Right lobe of liver (tissue), 6 donors: ENCODE data around the gene DPPA3. TPM values are rescaled to one million over a fixed set of nuclear protein-coding genes. Genes with fewer than 3 reads are reported as not detected.
"Not testable (repeated sequence)": the region's sequence is repeated elsewhere in the genome, so short reads cannot be mapped to it uniquely, and the experiment has no call there.

ENCODE experiments used
- ATAC-seq, 4 donors: fragments of 200-7000 bp; cut with Tn5 transposase; one replicate each; pipeline ENCODE4 v1.9.1; 2020; ENCODE audit warnings: mild to moderate bottlenecking in 4 of 4, moderate library complexity in 4 of 4
- DNase-seq, 3 donors: peaks; one replicate each; pipeline ENCODE4 v3.0.0-alpha.2; 2020
- H3K27ac ChIP-seq, 3 donors: fragments of 200-600 bp; one replicate each; pipeline ENCODE4 v1.8.0; 2022
- H3K27me3 ChIP-seq, 2 donors: fragments of 200-600 bp; one replicate each; pipeline ENCODE4 v1.8.0; 2022
- H3K36me3 ChIP-seq, 4 donors: fragments of 200-600 bp; sonication (generic) in 1 of 4; one replicate each; pipeline versions ENCODE4 v1.5.1 to v1.8.0; 2017 to 2022; ENCODE audit warnings: control low read depth in 1 of 4
- H3K4me1 ChIP-seq, 4 donors: fragments of 200-600 bp; sonication (generic) in 1 of 4; one replicate each; pipeline versions ENCODE4 v1.5.1 to v1.8.0; 2017 to 2022; ENCODE audit warnings: control low read depth in 1 of 4
- H3K4me3 ChIP-seq, 3 donors: fragments of 200-600 bp; one replicate each; pipeline ENCODE4 v1.8.0; 2022
- H3K9me3 ChIP-seq, 4 donors: fragments of 200-600 bp; sonication (generic) in 1 of 4; one replicate each; pipeline versions ENCODE4 v1.5.1 to v1.8.0; 2017 to 2022; ENCODE audit warnings: control low read depth in 1 of 4
- POLR2A ChIP-seq: fragments of 450-650 bp; IDR thresholded peaks from one replicate; pipeline ENCODE4 v1.6.1; 2017; ENCODE audit warnings: antibody characterized with exemption, mild to moderate bottlenecking
- WGBS: methylation state at CpG from one replicate; pipeline ENCODE4 v1.1.6; 2018; ENCODE audit warnings: low coverage, low lambda C conversion rate; ENCODE audit not compliant: insufficient coverage; ENCODE audit errors: missing lambda C conversion rate; 5-methylcytosine and 5-hydroxymethylcytosine counted together
- intact Hi-C, 2 donors: fragments of 100-400 bp; cut with DNase I; formaldehyde crosslinking; loops; one replicate each; pipeline versions ENCODE4 v1.11.2 to v1.14.1; 2022
- total RNA-seq, 6 experiments: library from RNA; depleted of rRNA in 2 of 6; stranded (reverse); fragments of >200 nt in 2 of 6; fragmentation: NEBNext Ultra II Directional in 3 of 6; extraction: Animal tissue kit (Norgen Biotek cat#: 25700) in 3 of 6; gene quantifications; one replicate each; pipeline versions ENCODE4 v1.1.0 to v1.2.4, GENCODE V29; 2016 to 2023
- TF ChIP-seq, protein P1 (sequence below), 4 donors: fragments of 200-600 bp in 3 of 4; fragments of 450-650 bp in 1 of 4; IDR thresholded peaks; one replicate each; pipeline versions ENCODE4 v1.5.1 to v1.8.0; 2016 to 2022; ENCODE audit warnings: antibody characterized with exemption in 4 of 4, mild to moderate bottlenecking in 2 of 4
- donor health status: DM: no; HTN: yes; CAD: no.
- donor health status: DM: no; HTN: no; CAD: no.
- donor health status: DM: no; HTN: no; CAD: no.
- donor health status: DM: no; HTN: yes; CAD: no.
- donor health status: DM: no; HTN: yes; CAD: no.

Gene DPPA3
- total RNA-seq, 6 experiments from 2014 or later, result not detected

DNA sequence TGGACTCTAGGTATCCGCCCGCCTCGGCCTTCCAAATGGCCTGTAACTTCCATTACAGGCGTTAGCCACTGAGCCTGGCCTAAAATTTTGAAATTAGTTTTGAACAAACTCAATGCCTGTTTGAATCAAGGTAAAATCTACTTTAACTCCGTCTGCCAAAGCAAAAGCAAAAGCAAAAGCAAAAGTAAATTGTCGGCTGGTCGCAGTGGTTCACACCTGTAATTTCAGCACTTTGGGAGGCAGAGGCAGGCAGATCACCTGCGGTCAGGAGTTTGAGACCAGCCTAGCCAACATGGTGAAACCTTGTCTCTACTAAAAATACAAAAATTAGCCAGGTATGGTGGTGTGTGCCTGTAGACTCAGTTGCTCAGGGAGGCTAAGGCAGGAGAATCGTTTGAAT is 44.4 kb downstream of the DPPA3 start:
- H3K9me3 ChIP-seq, H3K36me3 ChIP-seq, H3K27me3 ChIP-seq, H3K4me3 ChIP-seq, ATAC-seq, H3K27ac ChIP-seq, H3K4me1 ChIP-seq, DNase-seq, intact Hi-C loops: not testable (repeated sequence)
- 75% methylated on average over 8 of the region's 9 CpGs for WGBS

DNA sequence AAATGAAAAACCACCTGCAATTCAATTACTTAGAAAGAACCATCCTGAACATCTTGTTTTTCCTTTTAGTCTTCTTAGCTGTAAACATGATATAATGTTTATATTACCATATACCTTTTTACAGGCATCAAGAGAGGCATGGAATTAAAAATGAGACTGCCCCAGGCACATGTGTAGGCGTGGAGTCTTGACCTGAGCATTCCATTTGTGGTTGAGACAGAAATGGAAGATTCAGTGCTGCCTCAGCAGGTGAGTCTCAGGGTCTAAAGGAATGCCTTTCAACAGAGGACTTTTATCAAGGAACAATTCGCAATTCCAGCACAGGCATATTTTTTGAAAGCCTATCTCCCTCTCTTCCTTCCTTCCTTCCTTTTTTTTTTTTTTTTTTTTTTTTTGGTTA is 45.8 kb downstream of the DPPA3 start:
- 27% methylated on average over 2 of the region's 2 CpGs for WGBS
- no peaks in the 10 kb centered on the region for H3K4me1 ChIP-seq
- no peaks in the 10 kb centered on the region for H3K36me3 ChIP-seq
- H3K27ac ChIP-seq, result no peak overlapping the region
- TF ChIP-seq, protein P1, sequence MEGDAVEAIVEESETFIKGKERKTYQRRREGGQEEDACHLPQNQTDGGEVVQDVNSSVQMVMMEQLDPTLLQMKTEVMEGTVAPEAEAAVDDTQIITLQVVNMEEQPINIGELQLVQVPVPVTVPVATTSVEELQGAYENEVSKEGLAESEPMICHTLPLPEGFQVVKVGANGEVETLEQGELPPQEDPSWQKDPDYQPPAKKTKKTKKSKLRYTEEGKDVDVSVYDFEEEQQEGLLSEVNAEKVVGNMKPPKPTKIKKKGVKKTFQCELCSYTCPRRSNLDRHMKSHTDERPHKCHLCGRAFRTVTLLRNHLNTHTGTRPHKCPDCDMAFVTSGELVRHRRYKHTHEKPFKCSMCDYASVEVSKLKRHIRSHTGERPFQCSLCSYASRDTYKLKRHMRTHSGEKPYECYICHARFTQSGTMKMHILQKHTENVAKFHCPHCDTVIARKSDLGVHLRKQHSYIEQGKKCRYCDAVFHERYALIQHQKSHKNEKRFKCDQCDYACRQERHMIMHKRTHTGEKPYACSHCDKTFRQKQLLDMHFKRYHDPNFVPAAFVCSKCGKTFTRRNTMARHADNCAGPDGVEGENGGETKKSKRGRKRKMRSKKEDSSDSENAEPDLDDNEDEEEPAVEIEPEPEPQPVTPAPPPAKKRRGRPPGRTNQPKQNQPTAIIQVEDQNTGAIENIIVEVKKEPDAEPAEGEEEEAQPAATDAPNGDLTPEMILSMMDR (IDR thresholded peaks at IDR 0.05), result no peak
- no peak for TF ChIP-seq POLR2A
- no peak overlapping the region for H3K4me3 ChIP-seq
- ATAC-seq (no peak), DNase-seq (no peak)
- intact Hi-C loops, result no loop called here
- no peaks in the 10 kb centered on the region for H3K9me3 ChIP-seq
- H3K27me3 ChIP-seq, result no peaks in the 10 kb centered on the region

DNA sequence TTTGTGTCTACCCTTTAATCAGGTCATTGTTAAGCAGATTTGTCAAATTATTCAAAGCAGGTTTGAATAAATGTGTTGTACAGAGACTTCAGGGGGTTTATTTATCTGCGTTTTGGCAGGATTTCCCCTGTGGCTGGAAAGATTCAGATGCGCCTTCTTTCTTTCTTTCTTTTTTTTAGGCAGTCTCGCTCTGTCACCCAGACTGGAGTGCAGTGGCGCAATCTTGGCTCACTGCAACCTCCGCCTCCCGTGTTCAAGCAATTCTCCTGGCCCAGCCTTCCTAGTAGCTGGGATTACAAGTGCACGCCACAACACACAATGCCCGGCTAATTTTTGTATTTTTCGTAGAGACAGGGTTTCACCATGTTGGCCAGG is 47.5 kb downstream of the DPPA3 start:
- H3K9me3 ChIP-seq, result no peaks in the 10 kb centered on the region
- H3K27ac ChIP-seq, result no peak overlapping the region
- H3K36me3 ChIP-seq, result no peaks in the 10 kb centered on the region
- WGBS, result 52% methylated on average over 8 of the region's 9 CpGs
- H3K27me3 ChIP-seq, result no peaks in the 10 kb centered on the region
- DNase-seq (no peak), ATAC-seq (no peak)
- H3K4me1 ChIP-seq, result no peaks in the 10 kb centered on the region
- no peak overlapping the region for H3K4me3 ChIP-seq
- intact Hi-C loops, result no loop called here
- TF ChIP-seq POLR2A, result no peak
- TF ChIP-seq, protein P1 (IDR thresholded peaks at IDR 0.05), result no peak

Other genes starting within 250 kb of the DPPA3 start
- gene CD163, start 207.7 kb upstream of the DPPA3 start, total RNA-seq, result 100 to 1,000 TPM in 1 of 6 experiments, 10 to 100 TPM in 5; 47.4 to 120 (median 67.3) TPM
- not detected for gene APOBEC1, start 45.5 kb upstream of the DPPA3 start, total RNA-seq
- not detected for gene GDF3, start 15.7 kb upstream of the DPPA3 start, total RNA-seq
- gene CLEC4C, start 35.9 kb downstream of the DPPA3 start, total RNA-seq, result not detected
- not detected for gene NANOGNB, start 53.8 kb downstream of the DPPA3 start, total RNA-seq
- gene NANOG, start 78.0 kb downstream of the DPPA3 start, total RNA-seq, result under 1 TPM in 3 of 6 experiments, not detected in 3; 0.06 to 0.46 (median 0.28) TPM
- gene SLC2A14, start 161.5 kb downstream of the DPPA3 start, total RNA-seq, result 100 to 1,000 TPM in 1 of 6 experiments, 1 to 10 TPM in 2, under 1 TPM in 3; 0.18 to 110 (median 0.95) TPM
- gene SLC2A3, start 224.8 kb downstream of the DPPA3 start, total RNA-seq, result 10 to 100 TPM in 2 of 6 experiments, 1 to 10 TPM in 4; 6.6 to 53.5 (median 8.4) TPM